Astrocyte (in vitro differentiated cells and primary cell): ENCODE measurements around the gene DYRK4. TPM values are rescaled to one million over a fixed set of nuclear protein-coding genes. Genes with fewer than 3 reads are reported as not detected.

Experiments used
- DNase-seq: peaks from one replicate; pipeline ENCODE4 v3.0.0-alpha.2; 2010; ENCODE audit warnings: low read depth
- FAIRE-seq: peaks from 2 replicates; lab custom pipeline; 2011; peaks lifted over from hg19 to GRCh38; lab: Jason Lieb, UNC
- H2AFZ ChIP-seq: 2 replicates; pipeline ENCODE4 v1.6.0; 2012; ENCODE audit warnings: low read depth, low read length, inconsistent platforms
- H3K27ac ChIP-seq: 2 replicates; pipeline ENCODE4 v1.5.1; 2011; ENCODE audit warnings: low read depth, low read length, inconsistent platforms
- H3K27me3 ChIP-seq: 2 replicates; pipeline ENCODE4 v1.6.0; 2011; ENCODE audit warnings: low read length, inconsistent platforms; ENCODE audit not compliant: insufficient read depth
- H3K36me3 ChIP-seq: 2 replicates; pipeline ENCODE4 v1.5.1; 2011; ENCODE audit warnings: low read length, inconsistent platforms; ENCODE audit not compliant: insufficient read depth
- H3K4me1 ChIP-seq: 2 replicates; pipeline ENCODE4 v1.5.1; 2011; ENCODE audit warnings: low read length, inconsistent platforms; ENCODE audit not compliant: insufficient read depth
- H3K4me2 ChIP-seq: 2 replicates; pipeline ENCODE4 v1.6.0; 2012; ENCODE audit warnings: low read length, inconsistent platforms
- H3K4me3 ChIP-seq: 2 replicates; pipeline ENCODE4 v1.5.1; 2011; ENCODE audit warnings: low read depth, mild to moderate bottlenecking, low read length, inconsistent platforms; ENCODE audit not compliant: insufficient read depth
- H3K79me2 ChIP-seq: 2 replicates; pipeline ENCODE4 v1.6.0; 2012; ENCODE audit warnings: mild to moderate bottlenecking, low read length, inconsistent platforms; ENCODE audit not compliant: insufficient read depth
- H3K9ac ChIP-seq: 2 replicates; pipeline ENCODE4 v1.6.0; 2012; ENCODE audit warnings: mild to moderate bottlenecking, low read length, inconsistent platforms
- H3K9me3 ChIP-seq: 2 replicates; pipeline ENCODE4 v1.5.1; 2012; ENCODE audit warnings: low read depth, mild to moderate bottlenecking, low read length, inconsistent platforms; ENCODE audit not compliant: insufficient read depth
- H4K20me1 ChIP-seq: 2 replicates; pipeline ENCODE4 v1.6.0; 2012; ENCODE audit warnings: low read length, inconsistent platforms; ENCODE audit not compliant: insufficient read depth
- H3K27ac Mint-ChIP-seq: one replicate; pipeline ENCODE4 v1.8.0; 2021; ENCODE audit warnings: mild to moderate bottlenecking, mixed read lengths; ENCODE audit not compliant: unreplicated experiment
- H3K27me3 Mint-ChIP-seq: one replicate; pipeline ENCODE4 v1.8.0; 2021; ENCODE audit warnings: low read depth, mixed read lengths; ENCODE audit not compliant: unreplicated experiment
- H3K36me3 Mint-ChIP-seq: one replicate; pipeline ENCODE4 v1.8.0; 2021; ENCODE audit warnings: low read depth, mixed read lengths; ENCODE audit not compliant: unreplicated experiment
- H3K4me1 Mint-ChIP-seq: one replicate; pipeline ENCODE4 v1.8.0; 2021; ENCODE audit warnings: low read depth, mixed read lengths; ENCODE audit not compliant: unreplicated experiment
- H3K4me3 Mint-ChIP-seq: one replicate; pipeline ENCODE4 v1.8.0; 2021; ENCODE audit warnings: mild to moderate bottlenecking, moderate library complexity, mixed read lengths; ENCODE audit not compliant: unreplicated experiment
- H3K9me3 Mint-ChIP-seq: one replicate; pipeline ENCODE4 v1.8.0; 2021; ENCODE audit warnings: mild to moderate bottlenecking, mixed read lengths; ENCODE audit not compliant: unreplicated experiment
- CTCF ChIP-seq: IDR thresholded peaks from 2 replicates; pipeline ENCODE4 v1.5.1; 2011; ENCODE audit warnings: low read depth, mild to moderate bottlenecking, inconsistent platforms, low read length, moderate library complexity; ENCODE audit not compliant: insufficient read depth
- EZH2 ChIP-seq: IDR thresholded peaks from 2 replicates; pipeline ENCODE4 v1.6.1; 2012; ENCODE audit warnings: mild to moderate bottlenecking, low read length, inconsistent platforms; ENCODE audit not compliant: insufficient read depth
- total RNA-seq: library from RNA; stranded (reverse); gene quantifications from 2 replicates; pipeline ENCODE4 v1.2.1, GENCODE V29; 2021

DYRK4 gene
- total RNA-seq, 1 donor from 2014 or later: 33.9 TPM

DNA sequence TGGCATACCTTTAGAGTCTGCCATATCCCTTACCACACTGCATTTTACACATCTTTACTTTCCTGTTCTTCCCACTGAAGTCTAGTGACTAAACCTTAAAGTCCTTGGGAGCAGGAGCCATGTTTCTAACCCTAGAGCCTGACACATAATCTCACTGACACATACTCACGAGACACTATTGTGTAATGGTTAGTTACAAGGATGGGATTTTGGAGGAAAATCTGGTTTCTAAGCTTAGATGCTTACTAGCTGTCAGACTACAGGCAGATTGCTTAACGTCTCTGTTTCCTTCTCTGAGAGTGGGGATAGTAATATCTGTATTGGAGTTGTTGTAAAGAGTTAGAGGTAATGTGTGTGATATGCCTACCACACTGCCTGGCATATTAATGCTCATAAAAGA, 6.2 kb upstream of the DYRK4 start:
- H3K36me3 Mint-ChIP-seq: no peaks in the 10 kb centered on the region
- Histone ChIP-seq H3K9me3 (no peaks in the 10 kb centered on the region), H2AFZ (no peak overlapping the region), H3K9ac (no peak overlapping the region), H4K20me1 (no peaks in the 10 kb centered on the region), H3K36me3 (peaks cover 13% of the 10 kb centered on the region), H3K79me2 (no peaks in the 10 kb centered on the region), H3K27ac (no peak overlapping the region), H3K4me1 (no peaks in the 10 kb centered on the region), H3K4me2 (no peak overlapping the region), H3K4me3 (no peak overlapping the region), H3K27me3 (no peaks in the 10 kb centered on the region)
- FAIRE-seq: no peak
- no peaks in the 10 kb centered on the region for H3K4me1 Mint-ChIP-seq
- no peaks in the 10 kb centered on the region for H3K9me3 Mint-ChIP-seq
- no peak overlapping the region for H3K27ac Mint-ChIP-seq
- TF ChIP-seq CTCF: no peak
- TF ChIP-seq EZH2: no peak
- no peak for DNase-seq
- no peaks in the 10 kb centered on the region for H3K27me3 Mint-ChIP-seq
- no peak overlapping the region for H3K4me3 Mint-ChIP-seq

DNA sequence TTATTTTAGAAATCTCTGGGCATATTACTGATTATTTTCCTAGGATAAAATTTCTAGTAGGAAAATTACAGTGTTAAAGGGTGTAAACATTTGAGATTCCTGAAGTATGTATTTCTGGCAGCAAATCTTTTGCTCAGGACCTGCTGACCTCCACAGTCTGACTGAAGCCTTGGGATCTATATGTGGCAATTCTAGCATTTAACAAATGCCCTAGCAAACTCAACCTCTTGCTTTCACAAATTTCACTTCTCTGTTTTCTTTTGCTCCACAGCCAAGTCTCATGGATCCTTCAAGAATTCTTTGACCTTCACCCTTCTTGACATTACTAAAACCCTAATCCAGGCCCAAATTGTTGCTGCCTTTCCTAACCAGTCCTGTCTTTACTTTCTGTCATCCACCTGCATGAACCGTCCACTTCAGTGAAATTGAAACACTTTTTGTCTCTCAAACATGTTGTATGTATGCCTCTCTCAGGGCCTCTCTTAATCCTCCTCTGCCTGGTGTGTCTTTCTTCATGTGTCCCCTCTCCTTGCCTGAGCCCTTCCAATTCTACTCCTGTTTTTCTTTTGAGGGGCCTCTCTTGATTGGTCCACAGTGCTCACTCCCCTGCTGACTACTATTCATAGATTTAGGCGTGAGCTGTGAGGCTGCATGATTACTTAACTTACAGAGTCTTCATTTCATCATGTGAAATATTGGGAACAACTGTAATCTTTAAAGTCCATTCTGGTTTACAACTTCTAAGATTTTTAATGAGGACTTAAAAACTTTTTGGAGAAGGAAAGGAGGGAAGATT, 5.1 kb upstream of the DYRK4 start:
- DNase-seq: no peak
- H3K27ac ChIP-seq: no peak overlapping the region
- H3K9me3 Mint-ChIP-seq: no peaks in the 10 kb centered on the region

More for the DNA sequence above, 5.1 kb upstream of the DYRK4 start:
- no peak for FAIRE-seq
- no peak overlapping the region for H2AFZ ChIP-seq
- H3K36me3 ChIP-seq: peaks cover 13% of the 10 kb centered on the region
- TF ChIP-seq EZH2: no peak
- TF ChIP-seq CTCF: no peak
- no peaks in the 10 kb centered on the region for H4K20me1 ChIP-seq
- Mint-ChIP-seq H3K4me3 (no peak overlapping the region), H3K4me1 (no peaks in the 10 kb centered on the region), H3K27ac (no peak overlapping the region), H3K36me3 (no peaks in the 10 kb centered on the region), H3K27me3 (no peaks in the 10 kb centered on the region)
- H3K27me3 ChIP-seq: no peaks in the 10 kb centered on the region
- no peaks in the 10 kb centered on the region for H3K4me1 ChIP-seq
- no peak overlapping the region for H3K4me2 ChIP-seq
- no peaks in the 10 kb centered on the region for H3K79me2 ChIP-seq
- H3K4me3 ChIP-seq: no peak overlapping the region
- H3K9me3 ChIP-seq: no peaks in the 10 kb centered on the region
- no peak overlapping the region for H3K9ac ChIP-seq
